DMS79 treated with DMSO at 0.1 percent for 48 hours (cell line): Measurements from ENCODE around the gene PRRC2B.
"Not testable (repeated sequence)": the region's sequence is repeated elsewhere in the genome, so short reads cannot be mapped to it uniquely, and the experiment has no call there.

Source experiments
- DNase-seq: peaks from one replicate; lab custom pipeline; 2025; lab: John Stamatoyannopoulos, UW

Gene PRRC2B

GRCh38 chr9:131472085-131472484 lies 78.2 kb downstream of the PRRC2B start:
- DNase-seq: not testable (repeated sequence)

DNA sequence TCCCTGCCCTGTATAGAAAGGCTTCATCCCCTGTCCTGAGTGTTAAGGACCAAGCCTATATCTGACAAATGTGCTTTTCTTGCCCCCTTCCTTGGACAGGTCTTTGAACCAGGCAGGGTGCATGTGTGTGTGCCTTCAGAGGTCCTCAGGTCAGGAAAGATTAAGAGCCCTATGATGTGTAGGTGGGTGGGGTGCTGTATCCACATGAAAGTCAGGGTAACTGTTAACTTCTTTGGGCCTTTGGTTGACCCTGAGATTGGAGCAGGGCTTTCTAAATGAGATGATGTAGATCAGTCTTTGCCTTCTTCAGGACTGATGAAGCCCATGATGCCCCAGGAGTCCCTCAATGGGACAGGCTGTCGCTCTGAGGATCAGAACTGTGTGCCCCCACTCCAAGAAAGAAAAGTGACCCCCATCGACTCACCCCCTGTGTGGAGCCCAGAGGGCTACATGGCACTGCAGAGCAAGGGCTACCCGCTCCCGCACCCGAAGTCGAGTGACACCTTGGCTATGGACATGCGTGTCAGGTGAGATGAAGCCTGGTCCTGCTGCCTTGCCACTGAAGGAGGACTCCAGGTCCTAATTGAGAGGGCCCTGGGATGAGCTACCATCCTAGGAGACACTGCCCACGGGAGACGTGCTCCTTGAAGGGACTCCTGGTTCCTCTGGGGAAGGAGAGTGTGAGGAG lies 79.5 kb downstream of the PRRC2B start:
- DNase-seq: no peak

DNA sequence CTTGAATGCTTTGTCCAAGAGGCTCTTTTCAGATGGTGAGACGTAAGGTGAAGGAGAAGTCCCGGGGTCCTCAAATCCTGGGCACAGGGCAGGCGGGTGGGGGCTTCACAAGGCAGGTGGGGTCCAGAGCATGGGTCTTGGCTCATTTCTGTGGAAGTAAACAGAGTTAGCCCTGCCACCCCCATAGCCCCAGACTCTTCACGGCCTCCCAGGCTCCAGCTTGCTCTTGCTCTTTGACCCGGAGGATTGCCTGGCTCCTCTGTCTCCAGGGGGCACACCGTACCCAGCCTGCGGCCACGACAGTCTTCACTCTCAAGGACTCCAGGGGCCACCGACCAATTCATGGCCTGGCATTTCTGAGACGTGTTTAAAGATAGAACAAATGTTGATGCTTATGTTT lies 80.0 kb downstream of the PRRC2B start:
- DNase-seq: no peak

- no peak for DNase-seq
Observed at GRCh38 chr9:131474711-131475110, 80.8 kb downstream of the PRRC2B start.

DNA sequence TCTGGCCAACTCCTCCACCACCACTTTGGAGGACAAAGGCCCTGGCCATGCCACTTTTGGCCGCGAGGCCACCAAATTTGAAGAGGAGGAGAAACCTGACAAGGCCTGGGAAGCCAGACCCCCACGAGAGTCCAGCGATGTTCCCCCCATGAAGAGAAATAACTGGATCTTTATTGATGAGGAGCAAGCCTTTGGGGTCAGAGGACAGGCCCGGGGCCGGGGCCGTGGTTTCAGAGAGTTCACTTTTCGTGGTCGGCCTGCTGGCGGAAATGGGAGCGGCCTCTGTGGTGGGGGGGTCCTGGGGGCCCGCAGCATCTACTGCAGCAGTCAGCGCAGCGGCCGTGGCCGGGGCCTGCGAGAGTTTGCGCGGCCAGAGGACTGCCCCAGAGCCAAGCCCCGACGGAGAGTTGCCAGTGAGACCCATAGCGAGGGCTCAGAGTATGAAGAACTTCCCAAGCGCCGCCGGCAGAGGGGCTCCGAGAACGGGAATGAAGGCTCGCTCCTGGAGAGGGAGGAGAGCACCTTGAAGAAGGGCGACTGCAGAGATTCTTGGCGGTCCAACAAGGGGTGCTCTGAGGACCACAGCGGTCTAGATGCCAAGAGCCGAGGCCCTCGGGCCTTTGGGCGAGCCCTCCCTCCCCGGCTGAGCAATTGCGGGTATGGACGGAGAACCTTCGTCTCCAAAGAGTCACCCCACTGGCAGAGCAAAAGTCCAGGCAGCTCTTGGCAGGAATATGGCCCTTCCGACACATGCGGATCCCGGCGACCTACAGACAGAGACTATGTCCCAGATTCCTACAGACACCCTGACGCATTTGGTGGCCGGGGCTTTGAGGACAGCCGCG lies 81.4 kb downstream of the PRRC2B start:
- DNase-seq: no peak

DNA sequence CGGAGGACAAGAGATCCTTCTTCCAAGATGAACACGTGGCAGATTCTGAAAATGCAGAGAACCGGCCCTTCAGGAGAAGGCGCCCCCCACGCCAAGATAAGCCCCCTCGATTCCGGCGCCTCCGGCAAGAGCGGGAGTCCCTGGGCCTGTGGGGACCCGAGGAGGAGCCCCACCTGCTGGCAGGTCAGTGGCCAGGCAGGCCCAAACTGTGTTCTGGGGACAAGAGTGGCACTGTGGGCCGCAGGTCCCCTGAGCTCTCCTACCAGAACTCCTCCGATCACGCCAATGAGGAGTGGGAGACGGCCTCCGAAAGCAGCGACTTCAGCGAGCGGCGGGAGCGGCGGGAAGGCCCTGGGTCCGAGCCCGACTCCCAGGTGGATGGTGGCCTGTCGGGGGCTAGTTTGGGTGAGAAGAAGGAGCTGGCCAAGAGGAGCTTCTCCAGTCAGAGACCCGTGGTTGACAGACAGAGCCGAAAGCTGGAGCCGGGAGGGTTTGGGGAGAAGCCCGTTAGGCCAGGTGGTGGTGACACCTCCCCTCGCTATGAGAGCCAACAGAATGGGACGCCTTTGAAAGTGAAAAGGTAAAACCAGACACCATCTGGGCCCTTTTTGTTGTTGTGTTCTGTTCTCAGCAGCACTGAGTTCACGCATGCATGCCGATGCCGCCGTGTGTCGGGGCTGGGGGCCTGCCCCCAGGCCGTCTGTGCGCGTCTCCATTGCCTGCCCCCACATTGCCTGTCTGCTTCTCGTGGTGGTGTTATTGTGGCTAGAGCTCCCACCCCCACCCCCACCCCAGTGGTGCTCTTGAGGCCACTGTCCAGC lies 82.3 kb downstream of the PRRC2B start:
- DNase-seq: no peak

- DNase-seq: no peak
Observed at GRCh38 chr9:131476777-131477345, 83.0 kb downstream of the PRRC2B start.

GRCh38 chr9:131477367-131477766 lies 83.5 kb downstream of the PRRC2B start:
- no peak for DNase-seq

GRCh38 chr9:131477816-131478419 lies 84.0 kb downstream of the PRRC2B start:
- DNase-seq: no peak

DNA sequence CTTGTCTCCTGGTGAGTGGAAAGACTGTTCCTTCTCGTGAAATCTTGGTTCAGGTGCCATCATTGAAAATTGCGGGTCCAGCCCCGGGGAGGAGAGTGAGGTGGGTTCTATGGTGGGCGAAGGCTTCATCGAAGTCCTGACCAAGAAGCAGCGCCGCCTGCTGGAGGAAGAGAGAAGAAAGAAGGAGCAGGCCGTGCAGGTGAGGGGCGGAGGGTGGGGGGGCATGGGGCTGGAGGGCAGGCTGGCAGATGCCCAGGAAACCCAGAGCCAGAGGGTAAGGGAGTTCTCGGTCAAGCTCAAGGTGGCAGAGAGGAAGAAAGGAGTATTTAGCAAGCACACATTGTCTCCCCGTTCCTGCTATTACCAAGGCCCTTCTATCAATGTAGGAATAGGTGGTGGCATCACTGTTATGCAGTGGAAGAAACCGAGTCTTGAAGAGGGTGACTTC lies 84.6 kb downstream of the PRRC2B start:
- DNase-seq: no peak

GRCh38 chr9:131478911-131479310 lies 85.0 kb downstream of the PRRC2B start:
- DNase-seq: no peak

- DNase-seq: no peak
Observed at GRCh38 chr9:131480258-131480657, 86.4 kb downstream of the PRRC2B start.

DNA sequence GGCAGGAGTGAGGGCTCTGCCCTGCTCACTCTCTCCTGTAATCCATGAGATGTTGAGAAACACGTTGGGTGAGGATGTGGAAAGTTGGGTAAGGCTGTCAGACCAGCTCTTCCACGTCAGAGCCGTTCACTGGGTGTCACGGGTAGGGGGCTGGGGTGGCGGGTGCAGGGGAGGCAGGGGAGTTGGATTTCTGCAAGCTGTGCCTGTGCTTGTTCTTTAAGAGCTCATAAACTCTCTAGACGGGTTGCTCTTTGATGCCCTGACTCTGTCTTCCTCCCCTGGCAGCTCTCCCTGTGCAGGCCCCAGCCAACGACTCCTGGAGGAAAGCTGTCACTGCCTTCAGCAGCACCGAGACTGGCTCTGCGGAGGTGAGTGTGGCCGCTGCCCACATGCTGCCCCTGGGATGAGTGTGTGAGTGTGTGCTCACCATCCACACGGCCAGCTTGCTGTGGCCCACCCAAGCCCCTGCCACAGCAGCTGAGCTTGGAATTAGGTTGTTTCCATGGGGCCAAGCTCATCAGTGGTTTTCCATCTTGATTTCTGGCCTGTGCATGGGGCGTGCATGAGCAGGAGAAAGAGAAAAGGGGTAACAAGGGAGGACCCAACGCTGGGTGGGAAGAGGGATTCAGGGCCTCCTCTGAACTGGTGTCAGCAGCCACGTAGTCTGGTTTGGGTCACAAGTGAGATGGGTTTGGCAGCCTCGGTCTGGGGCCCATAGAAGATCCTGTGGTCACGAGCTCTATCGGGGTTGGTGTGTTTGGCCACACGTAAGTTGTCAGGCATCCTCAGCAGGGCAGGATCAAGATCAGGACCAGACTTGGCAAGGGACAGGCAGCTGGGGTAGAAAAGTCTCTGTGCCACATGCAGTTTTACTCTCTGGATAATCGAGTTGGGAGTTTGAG lies 87.8 kb downstream of the PRRC2B start:
- no peak for DNase-seq

GRCh38 chr9:131482343-131483006 lies 88.6 kb downstream of the PRRC2B start:
- no peak for DNase-seq

DNA sequence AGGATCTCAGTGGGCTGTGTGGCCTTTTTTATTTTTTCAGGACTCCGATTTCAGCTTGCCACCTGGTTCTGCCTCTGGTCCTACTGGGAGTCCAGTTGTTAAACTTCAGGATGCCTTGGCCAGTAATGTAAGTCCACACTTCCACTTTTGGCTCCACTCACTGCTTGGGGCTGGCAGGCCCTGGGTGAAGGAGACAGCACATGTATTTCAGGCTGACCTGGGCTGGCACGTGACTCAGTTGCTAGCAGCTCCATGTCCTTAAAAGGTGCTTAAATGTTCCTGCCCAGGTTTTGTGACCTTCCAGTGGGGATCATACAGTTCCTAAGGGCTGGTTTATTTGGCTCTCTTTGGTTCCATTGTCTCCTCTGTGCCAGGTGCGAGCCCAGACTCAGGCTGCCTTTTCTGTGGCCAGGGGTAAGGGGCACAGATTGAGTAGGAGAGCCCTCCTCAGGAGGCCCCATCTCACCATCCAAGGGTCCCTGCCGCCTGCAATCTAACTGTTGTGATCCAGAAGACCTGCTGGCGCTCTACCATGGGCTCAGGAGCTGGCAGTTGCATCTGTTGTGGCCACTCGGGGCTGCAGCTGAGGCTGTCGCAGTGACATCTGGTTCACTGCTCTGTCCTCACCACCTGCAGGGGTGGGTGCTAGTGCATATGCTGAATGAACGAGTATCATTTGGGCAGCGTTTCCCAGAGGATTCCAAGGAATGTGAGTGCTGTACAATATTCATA lies 89.6 kb downstream of the PRRC2B start:
- DNase-seq: no peak

DNA sequence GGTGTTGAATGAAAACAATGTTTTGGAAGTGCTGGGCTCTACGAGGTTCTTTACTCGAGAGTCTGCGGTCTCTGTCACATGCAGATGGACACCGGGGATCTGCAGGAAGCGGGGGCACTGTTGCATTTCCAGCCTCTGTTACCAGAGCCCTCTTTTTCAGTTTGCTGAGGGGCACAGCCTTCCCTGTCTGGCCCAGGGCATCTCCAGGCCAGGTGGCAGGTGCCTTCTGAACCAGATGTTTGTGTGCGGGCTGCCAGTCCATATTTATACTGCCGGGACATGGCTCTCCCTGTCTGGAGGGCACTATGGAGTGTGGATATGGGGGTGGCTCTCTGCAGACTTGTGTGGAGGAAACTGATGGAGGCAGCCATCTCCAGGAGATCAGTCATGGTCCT lies 90.2 kb downstream of the PRRC2B start:
- no peak for DNase-seq

DNA sequence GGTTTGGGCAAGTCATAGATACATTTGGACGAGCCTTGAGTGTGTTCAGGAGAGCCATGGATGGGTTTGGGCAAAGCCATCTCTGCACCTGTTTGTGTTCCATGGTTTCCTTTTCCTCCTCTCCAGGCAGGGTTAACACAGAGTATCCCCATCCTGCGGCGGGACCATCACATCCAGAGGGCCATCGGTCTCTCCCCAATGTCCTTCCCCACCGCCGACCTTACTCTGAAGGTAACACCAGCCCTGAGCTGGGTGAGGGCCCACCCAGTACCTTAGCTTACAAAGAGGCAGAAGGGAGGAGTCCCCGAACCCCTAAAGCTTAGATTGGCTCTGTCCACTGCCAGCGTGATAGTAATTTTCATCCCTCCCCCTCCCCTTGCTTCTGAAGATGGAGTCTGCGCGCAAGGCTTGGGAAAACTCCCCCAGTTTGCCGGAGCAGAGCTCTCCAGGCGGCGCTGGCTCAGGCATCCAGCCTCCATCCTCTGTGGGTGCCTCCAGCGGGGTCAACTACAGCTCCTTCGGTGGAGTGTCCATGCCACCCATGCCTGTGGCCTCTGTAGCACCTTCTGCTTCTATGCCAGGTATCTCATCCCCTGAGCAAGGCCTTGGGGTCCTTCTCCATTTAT lies 90.8 kb downstream of the PRRC2B start:
- DNase-seq: no peak

- no peak for DNase-seq
Observed at GRCh38 chr9:131485206-131485605, 91.3 kb downstream of the PRRC2B start.
